HG03175 (cell line): ENCODE results near the gene EHBP1.
"Not testable (repeated sequence)": the region's sequence is repeated elsewhere in the genome, so short reads cannot be mapped to it uniquely, and the experiment has no call there.

ENCODE experiments used
- ATAC-seq: cut with Tn5 transposase; IDR thresholded peaks from one replicate; pipeline ENCODE4 v1.9.1; 2021; ENCODE audit warnings: mild to moderate bottlenecking, moderate library complexity; ENCODE audit not compliant: unreplicated experiment

Gene EHBP1

DNA sequence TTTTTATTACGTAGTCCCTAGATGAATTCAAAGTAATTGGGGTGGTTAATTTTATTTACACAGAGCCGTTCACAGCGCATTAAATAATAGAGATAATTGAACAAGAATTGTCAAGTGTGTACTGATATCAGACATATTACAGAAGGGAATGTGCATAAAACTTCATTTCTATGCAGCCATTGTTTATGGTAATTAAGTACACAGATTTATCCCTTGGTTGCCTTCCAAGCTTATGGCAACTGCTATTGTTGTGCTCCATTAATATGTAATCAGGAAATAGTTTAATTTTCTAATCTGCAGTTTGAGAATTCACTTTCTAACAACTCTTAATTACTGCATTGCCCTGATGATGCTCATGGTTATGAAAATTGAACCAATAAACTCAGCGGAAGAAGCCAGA lies 297.8 kb downstream of the EHBP1 start:
- no peak for ATAC-seq

DNA sequence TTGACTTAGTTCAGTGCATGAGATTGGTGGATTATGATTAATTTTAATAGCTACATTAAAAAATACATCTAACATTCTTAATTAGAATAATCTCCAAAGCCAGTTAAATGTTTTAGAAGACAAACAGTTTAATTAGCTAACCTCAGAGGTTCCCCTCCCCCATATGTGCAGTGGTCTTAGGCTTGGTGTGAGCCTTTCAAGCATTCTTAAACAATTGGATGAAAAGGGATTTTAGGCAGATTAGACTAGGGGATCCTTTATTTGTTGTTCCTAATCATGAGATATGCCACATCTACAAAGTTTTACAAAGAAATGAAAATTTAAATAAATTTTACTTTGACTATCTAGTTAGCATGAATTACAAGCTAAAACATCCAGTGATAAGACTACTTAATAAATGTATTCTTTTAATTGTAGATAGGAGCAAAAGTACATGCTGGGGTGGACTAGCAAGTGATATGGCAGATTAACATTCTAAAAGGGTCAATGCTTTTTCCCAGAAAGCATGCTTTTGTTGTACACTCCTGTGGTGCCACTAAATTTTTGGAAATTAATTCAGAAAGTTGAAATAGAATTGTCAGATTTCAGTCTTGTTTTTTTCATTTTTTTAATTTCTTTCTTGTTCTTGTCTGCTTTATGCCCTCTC lies 302.4 kb downstream of the EHBP1 start:
- no peak for ATAC-seq

DNA sequence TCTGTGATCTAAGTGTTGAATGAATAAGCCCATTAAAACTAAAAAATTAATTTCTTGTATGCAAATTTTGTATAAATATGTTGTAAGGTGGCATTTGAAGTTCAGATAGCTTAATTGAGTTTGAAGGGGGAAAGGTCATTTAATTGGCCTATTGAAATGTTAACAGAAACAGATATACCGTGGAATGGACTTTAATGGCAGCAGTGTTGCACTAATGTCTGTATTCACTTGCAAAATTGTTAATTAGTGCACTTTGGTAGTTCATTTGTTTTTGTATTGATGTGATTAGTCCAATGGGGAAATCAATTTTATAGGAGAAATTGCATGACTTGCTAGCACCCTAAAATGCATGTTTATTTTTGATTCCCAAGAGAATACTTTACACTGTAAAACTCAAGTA lies 303.3 kb downstream of the EHBP1 start:
- ATAC-seq: no peak

DNA sequence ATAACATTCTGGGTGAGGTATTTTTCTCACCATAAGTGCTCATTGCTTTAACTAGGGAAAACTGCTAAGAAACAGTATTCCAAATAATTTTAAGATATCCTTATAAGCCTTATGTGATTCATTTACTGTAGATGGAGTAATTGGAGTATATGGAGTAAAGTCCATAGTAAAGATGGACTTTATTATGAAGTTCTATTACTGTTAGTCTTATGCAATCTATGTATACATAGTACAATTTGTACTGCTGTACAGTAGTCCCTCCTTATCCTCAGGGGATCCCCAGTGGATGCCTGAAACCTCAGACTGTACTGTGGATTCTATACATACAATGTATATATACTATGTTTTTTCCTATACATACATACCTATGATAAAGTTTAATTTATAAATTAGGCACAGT lies 304.0 kb downstream of the EHBP1 start:
- no peak for ATAC-seq

DNA sequence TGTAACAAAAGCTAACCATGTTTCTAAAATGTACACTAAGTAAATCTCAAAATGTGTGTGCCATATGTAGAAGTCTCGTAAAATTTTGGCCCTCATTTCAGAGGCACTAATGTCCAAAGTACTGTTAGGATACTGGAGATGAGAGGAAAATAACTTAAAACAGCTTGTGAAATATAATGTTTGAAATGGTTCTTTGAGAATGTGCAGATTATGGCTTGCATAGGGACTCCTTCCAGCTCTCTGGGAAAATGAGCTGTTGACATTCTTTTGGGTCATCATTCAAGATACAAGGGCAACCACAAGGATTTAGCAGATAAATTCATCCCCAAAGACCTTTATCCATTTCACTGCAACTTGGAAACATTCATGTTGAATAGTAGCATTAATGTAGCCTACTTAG lies 307.0 kb downstream of the EHBP1 start:
- no peak for ATAC-seq

DNA sequence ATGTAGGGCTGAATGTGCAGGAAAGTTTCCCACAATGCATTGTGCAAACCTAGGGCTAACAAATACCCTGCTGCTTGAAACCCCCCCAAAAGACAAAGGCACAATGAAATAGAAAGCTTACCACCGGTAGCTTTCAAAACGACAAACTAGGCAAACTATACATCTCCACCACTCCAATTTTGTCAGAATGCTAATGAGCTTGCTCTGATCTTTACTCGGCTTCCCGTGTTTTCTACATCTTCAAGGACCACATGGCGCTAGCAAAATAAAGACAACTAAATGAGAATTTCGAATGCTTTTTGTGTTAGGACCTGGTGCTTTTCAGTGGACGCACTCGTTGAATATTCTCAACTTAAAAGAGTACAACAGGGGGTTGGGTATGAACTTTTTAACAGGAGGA lies 307.9 kb downstream of the EHBP1 start:
- no peak for ATAC-seq

DNA sequence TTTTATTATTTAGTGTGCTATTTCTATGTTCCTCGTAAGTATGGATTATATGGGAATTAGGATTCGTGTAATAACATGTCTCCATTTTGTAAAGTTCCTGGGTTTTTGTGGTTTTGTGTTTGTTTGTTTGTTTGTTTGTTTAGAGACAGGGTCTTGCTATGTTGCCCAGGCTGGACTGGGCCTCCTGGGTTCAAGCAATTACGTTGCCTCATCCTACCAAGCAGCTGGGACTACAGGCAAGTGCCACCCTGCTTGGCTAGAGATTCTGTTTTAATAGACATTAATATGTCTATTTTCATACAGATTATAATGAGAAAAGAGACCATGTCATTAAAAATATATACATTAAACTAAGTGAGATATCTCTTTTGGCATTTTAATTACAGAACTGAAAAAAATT lies 309.9 kb downstream of the EHBP1 start:
- no peak for ATAC-seq

DNA sequence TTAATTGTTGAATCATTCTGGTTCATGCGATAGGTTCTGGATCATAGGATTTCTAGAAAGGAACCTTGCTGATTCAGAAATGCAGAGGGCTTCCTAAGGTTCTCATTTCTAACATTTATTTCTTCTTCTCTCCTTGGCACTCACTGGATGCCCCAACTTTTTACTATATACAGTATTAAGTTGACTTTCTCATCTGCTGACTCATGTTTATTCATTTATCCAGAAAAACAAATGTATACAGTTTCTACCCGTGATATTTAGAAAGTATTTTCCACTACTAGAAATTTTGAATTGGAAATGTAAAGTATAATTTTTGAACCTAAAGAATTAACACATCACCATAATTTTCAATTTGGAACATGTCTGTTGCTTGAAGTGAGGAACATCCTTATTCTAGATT lies 312.9 kb downstream of the EHBP1 start:
- no peak for ATAC-seq

DNA sequence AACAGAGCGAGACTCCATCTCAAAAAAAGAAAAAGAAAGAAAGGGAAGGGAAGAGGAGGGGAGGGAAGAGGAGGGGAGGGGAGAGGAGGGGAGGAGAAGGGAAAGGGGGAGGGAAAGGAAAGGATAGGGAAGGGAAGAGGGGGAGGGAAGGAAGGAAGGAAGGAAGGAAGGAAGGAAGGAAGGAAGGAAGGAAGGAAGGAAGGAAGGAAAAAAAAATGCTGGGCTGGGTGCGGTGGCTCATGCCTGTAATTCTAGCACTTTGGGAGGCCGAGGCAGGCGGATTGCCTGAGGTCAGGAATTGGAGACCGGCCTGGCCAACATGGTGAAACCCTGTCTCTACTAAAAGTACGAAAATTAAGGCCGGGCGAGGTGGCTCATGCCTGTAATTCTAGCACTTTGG lies 314.2 kb downstream of the EHBP1 start:
- ATAC-seq: not testable (repeated sequence)

DNA sequence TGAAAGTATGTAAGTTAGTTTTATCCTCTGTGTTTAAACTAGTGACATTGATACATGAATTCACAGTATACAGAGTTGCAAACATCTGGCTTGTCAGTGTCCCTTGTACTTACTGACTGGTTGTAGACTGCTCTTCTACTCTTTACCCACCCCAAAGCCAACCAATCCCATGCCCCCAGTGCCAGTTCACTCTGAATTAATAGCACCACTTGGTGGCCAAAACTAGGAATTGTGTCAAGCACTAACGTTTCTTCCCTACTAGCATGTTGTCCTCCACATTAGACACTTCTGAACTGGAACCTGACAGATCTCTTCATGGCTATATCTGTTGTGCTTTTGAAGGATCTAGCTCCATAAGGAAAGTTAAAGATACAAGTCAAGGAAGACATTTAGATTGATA lies 317.9 kb downstream of the EHBP1 start:
- ATAC-seq: peak; percentile 78

DNA sequence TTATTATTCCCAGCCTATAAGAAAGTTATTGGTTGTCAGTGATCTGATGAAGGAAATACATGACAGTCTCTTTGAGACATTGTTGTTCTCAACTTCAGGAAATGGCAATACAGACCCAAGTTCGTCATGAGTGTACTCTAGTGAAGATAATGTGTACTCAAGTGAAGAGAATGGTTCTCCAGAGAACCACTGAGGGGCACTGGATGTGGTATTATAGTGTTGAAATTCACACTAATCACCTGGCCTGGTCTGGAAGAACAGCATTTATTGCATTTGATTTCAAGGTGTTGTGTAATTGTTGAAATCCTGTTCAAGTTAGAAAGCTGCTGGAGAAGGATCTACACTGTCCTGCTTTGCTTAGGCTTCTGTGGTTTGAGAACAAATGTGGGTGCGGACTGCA lies 321.7 kb downstream of the EHBP1 start:
- no peak for ATAC-seq

DNA sequence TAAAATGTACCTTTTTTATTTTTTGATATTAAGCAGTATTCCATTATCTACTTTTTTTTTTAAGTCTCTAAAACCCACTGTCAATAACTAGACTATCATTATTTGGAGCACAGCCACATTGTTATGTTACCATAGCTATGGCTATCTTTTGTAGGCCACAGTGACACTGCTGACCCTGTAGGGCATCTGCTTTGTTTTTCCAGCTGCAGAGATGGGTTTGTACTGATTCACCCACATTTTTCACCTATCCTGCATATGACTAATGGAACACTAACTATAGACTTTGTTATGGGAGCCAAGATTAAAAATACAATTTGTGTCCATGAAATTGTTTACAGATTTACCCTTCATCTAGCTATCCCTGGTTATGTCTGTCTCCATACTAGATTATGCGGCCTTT lies 323.5 kb downstream of the EHBP1 start:
- no peak for ATAC-seq

DNA sequence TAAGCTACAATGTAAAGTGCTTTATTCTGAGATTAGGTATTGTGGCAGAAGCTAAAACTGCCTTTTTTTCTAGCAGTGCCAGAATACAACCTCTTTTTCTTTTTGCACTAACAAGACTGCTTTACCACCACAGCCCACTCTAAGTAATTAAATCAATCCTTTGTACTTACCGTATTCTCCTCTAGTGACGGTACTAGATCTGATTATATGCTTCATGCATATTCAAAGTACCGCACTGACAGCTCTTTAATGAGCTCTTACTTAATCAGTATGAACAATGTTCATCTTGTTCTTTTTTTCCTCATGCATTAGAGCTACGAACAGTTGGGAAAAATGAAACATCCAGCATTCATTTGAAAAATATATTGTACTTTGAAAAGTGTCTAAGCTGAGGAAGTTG lies 329.0 kb downstream of the EHBP1 start:
- no peak for ATAC-seq

DNA sequence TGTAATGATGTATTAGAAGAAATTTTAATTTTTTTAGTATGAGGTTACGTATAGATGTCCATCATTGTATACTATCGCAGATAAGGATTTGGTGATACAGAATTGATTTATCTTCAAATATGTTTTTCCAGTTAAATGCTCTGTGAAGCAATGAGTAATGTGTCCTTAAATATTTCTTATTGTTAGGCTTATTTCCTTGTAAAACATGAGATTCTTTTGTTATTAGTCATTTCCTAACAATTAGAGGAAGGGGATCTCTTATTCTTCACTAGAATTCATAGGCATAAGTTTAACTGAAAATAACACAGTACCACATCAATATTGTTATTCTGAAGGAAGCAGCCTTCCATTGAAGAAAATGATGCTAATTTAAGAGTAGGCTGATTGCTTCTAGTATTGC lies 329.7 kb downstream of the EHBP1 start:
- no peak for ATAC-seq

DNA sequence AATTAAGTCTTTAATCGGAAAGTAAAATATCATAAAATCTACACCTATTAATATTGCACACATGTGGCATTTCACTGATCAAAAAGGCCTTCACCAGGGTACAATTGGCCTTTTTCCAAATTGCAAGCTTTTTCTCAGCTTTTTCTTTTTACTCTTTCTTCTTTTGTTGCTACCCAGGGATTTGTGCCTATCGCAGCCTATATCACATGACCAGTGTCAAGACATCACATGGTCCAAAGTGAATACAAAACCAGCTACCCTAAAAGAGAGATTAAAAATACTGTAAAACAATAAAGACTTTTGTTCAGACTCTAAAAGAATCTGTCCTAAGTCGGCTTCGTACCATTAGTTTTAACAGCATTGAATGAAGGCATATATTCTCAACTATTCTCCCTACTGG lies 330.1 kb downstream of the EHBP1 start:
- no peak for ATAC-seq

DNA sequence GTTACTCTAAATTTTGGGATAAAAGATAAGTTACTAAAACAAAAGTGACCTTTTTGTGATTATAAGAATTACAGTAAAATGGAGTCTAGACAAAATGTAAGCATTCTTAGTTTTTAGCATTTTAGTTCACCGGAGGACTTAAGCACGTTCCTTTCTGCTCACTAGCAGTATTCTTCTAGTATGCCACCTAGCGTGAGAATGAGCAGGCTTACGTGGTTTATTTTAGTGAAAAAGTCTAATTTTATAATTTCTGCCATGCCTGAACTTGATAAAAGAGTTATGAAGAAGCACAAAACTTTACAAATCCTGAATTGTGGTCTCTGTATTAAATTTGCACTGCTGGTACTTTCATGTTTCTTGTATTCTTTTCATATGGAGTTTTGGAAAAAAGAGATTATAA lies 332.5 kb downstream of the EHBP1 start:
- no peak for ATAC-seq

DNA sequence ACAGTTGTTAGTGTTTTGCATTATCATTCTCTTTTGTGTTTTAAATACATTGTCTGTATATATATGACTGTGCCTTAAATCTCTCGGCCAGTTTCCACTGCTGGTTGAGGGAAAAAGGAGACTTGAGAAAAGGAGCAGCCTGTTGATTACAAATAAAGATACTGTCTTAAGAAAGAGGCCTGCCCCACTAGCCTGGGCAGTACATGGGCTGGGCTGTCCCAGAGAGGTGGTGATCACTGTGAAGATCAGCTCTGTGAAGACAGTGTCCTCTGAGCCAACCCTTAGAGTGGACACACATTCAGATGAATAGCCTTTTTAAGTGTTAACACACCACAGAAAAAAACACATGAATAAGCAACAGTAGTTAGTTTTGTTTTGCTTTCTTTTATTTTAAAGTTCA lies 335.1 kb downstream of the EHBP1 start:
- no peak for ATAC-seq

DNA sequence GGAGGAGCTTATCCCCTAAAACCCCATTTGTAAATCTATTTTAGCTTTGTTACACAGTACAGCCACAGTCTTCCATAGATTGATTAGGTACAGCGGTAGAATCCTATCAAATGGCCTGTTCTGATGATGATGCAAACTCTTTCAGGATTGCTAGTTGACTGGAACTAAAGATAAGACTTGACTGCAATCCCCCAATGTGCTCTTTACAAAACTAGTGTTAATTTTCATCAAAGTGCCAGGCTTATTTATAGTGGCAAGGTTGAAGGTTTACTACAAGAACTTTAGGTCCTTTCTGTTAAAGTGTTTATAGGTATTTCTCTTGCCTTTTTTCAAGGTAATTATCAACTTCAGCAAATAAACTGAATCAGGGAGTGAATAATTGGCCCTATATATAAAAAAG lies 336.1 kb downstream of the EHBP1 start:
- ATAC-seq: no peak

DNA sequence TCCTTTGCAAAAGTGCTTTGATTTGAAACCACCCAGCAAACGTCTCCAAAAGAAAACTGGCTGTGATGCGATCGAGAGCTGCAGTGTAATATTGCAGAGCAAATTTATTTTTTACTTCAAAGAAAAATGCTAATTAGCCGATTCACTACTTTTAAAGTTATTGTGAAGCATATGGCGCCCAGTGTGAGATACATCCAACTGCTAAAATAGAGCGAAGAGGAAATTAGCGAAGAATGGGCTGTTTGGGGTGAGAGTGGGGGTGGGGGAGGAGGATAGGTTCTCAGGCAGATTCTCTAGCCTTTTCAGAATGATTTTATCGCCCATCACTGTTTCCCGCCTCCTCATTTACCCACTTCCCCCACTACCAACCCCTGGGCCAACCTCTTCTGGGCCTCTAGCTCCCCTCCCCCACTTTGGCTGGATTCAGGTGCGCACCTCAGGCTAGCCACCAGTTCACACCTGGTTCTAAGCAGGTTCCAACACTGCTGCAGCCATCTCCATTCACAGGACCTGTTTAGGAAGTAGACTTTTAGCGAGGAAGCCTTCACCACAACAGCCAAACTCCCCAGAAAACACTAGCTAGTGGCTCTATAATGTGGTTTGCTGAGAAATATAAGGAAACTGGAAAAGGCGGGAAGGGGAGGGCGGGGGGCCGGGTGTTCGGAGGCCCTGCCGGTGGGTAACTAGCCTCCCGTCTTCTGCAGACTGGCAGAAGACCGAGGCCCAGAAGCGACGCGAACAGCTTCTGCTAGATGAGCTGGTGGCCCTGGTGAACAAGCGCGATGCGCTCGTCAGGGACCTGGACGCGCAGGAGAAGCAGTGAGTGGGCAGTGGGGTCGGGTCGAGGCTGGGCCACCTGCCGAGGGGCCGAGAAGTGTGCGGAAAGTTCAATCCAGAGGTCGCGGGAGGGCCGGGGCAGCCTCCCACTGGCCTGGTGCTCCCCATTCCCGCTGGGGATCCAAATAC lies 339.1 kb downstream of the EHBP1 start:
- ATAC-seq: no peak

DNA sequence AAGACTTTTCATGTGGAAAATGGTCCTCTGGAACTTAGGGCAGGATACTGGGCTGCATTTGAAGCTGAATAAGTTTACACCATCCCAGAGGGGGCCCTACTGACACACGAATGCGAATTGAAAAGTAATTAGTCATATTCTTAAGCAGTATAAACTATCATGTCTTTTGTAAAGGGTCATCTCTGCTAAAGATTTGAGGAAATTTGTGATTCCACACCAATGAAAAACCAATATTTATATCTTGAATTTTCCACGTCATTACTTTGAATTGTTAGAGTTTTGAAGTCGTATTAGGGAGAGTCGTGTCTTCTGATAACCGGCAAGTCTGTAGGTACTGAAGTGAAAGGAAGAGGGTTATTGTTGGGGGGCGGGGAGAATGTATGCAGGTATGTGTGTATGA lies 341.0 kb downstream of the EHBP1 start:
- no peak for ATAC-seq

DNA sequence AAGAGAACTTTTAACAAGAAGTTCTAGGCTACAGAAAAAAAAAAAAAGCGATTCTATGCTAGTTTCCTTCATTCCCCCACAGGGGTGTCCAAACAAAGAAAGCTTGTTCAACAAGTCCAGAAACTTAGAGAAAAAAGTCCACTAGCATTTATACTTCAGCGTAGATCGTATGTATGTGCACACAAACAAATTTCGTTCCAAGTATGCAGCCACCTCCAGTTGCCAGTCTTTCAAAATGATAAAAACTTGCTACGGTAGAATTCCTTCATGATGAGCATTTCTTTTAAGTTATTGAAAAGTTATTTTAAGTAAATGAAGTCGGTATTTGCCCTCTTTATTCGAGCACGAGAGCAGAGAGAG lies 341.4 kb downstream of the EHBP1 start:
- ATAC-seq: no peak
